ENCODE data around the gene BACH2. TPM values are rescaled to one million over a fixed set of nuclear protein-coding genes. Genes with fewer than 3 reads are reported as not detected.

BACH2 gene
- total and polyA plus RNA-seq, 2 of the 8 experiments (the other 6 are each of a cell fraction or from before 2014, with no cell fraction given) = 1.9 to 5.9 TPM

GRCh38 chr6:90062051-90062450, 234.6 kb downstream of the BACH2 start:
- H4K8ac ChIP-seq (ENCODE audit: extremely low read depth, insufficient read depth, low read length) = no peak overlapping the region
- no peak overlapping the region for H3K23ac ChIP-seq (ENCODE audit: insufficient read length)
- ChIA-PET POLR2A (ENCODE audit: partially characterized antibody) (no interaction called here), CTCF (ENCODE audit: partially characterized antibody) (interaction anchor here (0.6 to 1.2 kb wide), 4 partner anchors 9 to 121 kb away, joined by 3 to 5 read pairs (median 3); no protein-coding TSS in a partner anchor)
- H2BK20ac ChIP-seq (ENCODE audit: low read length) = no peak overlapping the region
- no peaks in the 10 kb centered on the region for H3K36me3 ChIP-seq (ENCODE audit: control insufficient read depth in 2 of 4, insufficient read depth in 4 of 4, low read length in 3 of 4)
- TF ChIP-seq JUND (IDR thresholded peaks at IDR 0.05; ENCODE audit: low read length) (no peak), TEAD4 (IDR thresholded peaks at IDR 0.05; ENCODE audit: low read depth, low read length) (no peak), CBX5 (IDR thresholded peaks at IDR 0.05; ENCODE audit: low read depth, low read length) (no peak), SUZ12 (IDR thresholded peaks at IDR 0.05; ENCODE audit: low read length) (no peak), SRF (IDR thresholded peaks at IDR 0.05; ENCODE audit: low read depth, low read length) (no peak)
- no peak overlapping the region for H2AFZ ChIP-seq (ENCODE audit: low read length)
- H3K79me2 ChIP-seq (ENCODE audit: control insufficient read depth in 1 of 2, insufficient read depth in 2 of 2, low read length in 2 of 2) = no peaks in the 10 kb centered on the region
- H3K18ac ChIP-seq (ENCODE audit: extremely low read depth, low read length) = no peak overlapping the region
- no peak overlapping the region for H2BK15ac ChIP-seq (ENCODE audit: low read length)
- no peak overlapping the region for H3K27ac ChIP-seq (ENCODE audit: low read depth, low read length)
- no peaks in the 10 kb centered on the region for H4K20me1 ChIP-seq (replicated peaks in 1 of 2; ENCODE audit: control insufficient read depth in 1 of 2, insufficient read depth in 2 of 2, low read length in 2 of 2)
- no peak overlapping the region for H4K91ac ChIP-seq (replicated peaks; ENCODE audit: insufficient read length, low read length)
- no peak for FAIRE-seq
- H2AK5ac ChIP-seq (ENCODE audit: low read depth, low read length) = no peak overlapping the region
- H2BK120ac ChIP-seq (replicated peaks; ENCODE audit: low read depth, low read length) = no peak overlapping the region
- no peak overlapping the region for H3K56ac ChIP-seq (replicated peaks; ENCODE audit: insufficient read length, low read depth, low read length)
- no peak overlapping the region for H4K5ac ChIP-seq (ENCODE audit: insufficient read length, low read depth, low read length)
- H3K9ac ChIP-seq (replicated peaks in 1 of 4; ENCODE audit: extremely low read depth in 1 of 4, low read depth in 3 of 4, low read length in 3 of 4) = no peak overlapping the region
- H3K27me3 ChIP-seq (replicated peaks in 1 of 4; ENCODE audit: control insufficient read depth in 3 of 4, extremely low read depth in 1 of 4, insufficient read depth in 3 of 4, low read length in 3 of 4) = no peaks in the 10 kb centered on the region
- no peaks in the 10 kb centered on the region for H3K23me2 ChIP-seq (ENCODE audit: low read depth, low read length)
- H3K4me2 ChIP-seq (ENCODE audit: insufficient read depth in 1 of 2, low read depth in 2 of 2, low read length in 2 of 2) = no peak overlapping the region
- no peak overlapping the region for H3K4ac ChIP-seq (replicated peaks; ENCODE audit: insufficient read length, low read depth, low read length)
- no peak overlapping the region for H2BK5ac ChIP-seq (ENCODE audit: low read depth, low read length)
- H3K14ac ChIP-seq (ENCODE audit: insufficient read length) = no peak overlapping the region
- no peak for DNase-seq (ENCODE audit: low read depth in 1 of 2, low spot score in 2 of 2)
- H3K4me3 ChIP-seq (ENCODE audit: extremely low read depth in 1 of 4, insufficient read depth in 2 of 4, low read depth in 3 of 4, low read length in 4 of 4) = no peak overlapping the region
- no peaks in the 10 kb centered on the region for H3K4me1 ChIP-seq (replicated peaks in 1 of 4; ENCODE audit: control insufficient read depth in 3 of 4, insufficient read depth in 4 of 4, low read length in 3 of 4)
- WGBS, 2 experiments (ENCODE audit: extremely low coverage in 1 of 2, insufficient coverage in 1 of 2, insufficient read length in 1 of 2, insufficient replicate concordance in 2 of 2, low coverage in 1 of 2, low lambda C conversion rate in 2 of 2, missing lambda C conversion rate in 1 of 2) = 85% methylated on average over 4 of the region's 4 CpGs; no CpG with 5 or more reads in 1 of the 2 experiments
- H3K9me3 ChIP-seq (ENCODE audit: insufficient read depth in 2 of 2, low read depth in 1 of 2, low read length in 1 of 2) = no peaks in the 10 kb centered on the region
- no peaks in the 10 kb centered on the region for H3K79me1 ChIP-seq (ENCODE audit: low read depth, low read length)
- no peak overlapping the region for H2BK12ac ChIP-seq (ENCODE audit: low read depth, low read length)
